NCI-H446 treated with DMSO at 0.1 percent for 48 hours (cell line): Measurements from ENCODE around the gene DNAH14.
"Not testable (repeated sequence)": the region's sequence is repeated elsewhere in the genome, so short reads cannot be mapped to it uniquely, and the experiment has no call there.

Source experiments
- DNase-seq: peaks from one replicate; lab custom pipeline; 2025; lab: John Stamatoyannopoulos, UW

Gene DNAH14

DNA sequence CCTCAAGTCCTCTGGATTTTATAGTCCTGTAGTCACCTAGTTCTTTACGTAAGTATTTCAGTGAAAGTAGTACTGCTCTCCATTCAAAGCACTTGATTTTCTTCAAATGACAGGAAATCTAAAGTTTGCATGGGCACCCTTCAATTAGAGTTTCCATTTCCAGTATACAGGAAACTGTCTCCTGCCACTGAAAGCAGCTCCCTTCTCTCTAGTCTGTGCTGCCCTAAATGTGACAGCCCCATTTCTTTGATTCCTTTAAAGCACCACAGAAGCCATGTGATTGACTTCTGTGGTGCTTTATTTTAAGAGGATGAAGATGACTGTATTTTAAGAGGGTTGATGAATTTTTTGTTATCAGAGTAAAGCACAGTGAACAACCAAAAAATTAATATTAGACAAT is 226.1 kb downstream of the DNAH14 start:
- DNase-seq: no peak

DNA sequence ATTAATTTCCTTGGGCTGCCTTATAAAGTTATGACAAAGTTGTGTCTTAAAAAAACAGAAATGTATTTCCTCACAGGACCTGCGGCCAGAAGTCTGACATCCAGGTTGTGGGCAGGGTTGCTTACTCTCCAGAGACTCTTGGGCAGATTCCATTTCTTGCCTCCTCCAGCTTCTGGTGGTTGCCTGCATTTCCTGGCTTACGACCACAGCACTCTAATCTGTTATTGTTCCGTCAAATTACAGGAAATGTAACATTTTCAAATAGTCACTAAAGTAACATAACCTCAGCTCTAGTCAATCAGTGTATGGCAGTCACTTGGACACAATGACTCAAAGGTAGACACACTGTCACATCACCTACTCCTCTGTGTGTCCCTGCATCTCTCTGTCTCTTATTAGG is 226.8 kb downstream of the DNAH14 start:
- no peak for DNase-seq

GRCh38 chr1:225158291-225158690 is 228.8 kb downstream of the DNAH14 start:
- no peak for DNase-seq

DNA sequence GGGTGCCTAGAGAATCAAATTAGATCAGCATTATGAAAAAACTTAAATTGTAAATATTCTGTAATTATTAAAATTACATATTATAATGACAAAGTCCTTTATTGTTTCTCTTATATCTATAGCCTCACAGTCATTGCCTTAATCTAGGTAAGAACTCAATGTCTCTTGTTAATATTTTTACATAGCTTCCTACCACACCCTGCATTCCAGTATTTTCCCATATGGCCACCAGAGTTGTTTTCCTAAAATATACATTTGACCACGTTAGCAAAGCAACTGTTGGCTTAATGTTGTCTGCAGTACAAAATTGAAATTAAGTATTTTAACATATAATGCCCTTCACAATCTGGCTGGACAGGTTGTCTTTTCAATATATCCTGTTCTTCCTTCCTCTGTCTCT is 230.3 kb downstream of the DNAH14 start:
- no peak for DNase-seq

- not testable (repeated sequence) for DNase-seq
These were observed 247.9 kb downstream of the DNAH14 start for GRCh38 chr1:225177409-225177808.

DNA sequence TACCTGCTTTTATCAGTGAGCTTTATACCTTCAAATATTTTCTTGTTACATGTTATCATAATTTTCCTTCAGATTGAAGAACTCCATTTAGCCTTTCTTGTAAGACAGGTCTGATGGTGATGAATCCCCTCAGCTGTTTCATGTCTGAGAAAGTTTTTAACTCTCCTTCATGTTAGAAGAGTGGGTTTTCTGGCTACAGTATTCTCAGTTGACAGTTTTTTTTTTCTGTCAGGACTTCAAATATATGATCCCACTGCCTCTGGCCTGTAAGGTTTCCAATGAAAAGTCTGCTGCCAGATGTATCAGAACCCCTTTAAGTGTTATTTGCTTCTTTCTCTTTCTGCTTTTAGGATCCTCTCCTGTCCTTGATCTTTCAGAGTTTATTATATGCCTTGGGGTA is 250.2 kb downstream of the DNAH14 start:
- DNase-seq: no peak

GRCh38 chr1:225182716-225183115 is 253.2 kb downstream of the DNAH14 start:
- no peak for DNase-seq

- DNase-seq: no peak
These were observed 261.8 kb downstream of the DNAH14 start for GRCh38 chr1:225191199-225191753.

DNA sequence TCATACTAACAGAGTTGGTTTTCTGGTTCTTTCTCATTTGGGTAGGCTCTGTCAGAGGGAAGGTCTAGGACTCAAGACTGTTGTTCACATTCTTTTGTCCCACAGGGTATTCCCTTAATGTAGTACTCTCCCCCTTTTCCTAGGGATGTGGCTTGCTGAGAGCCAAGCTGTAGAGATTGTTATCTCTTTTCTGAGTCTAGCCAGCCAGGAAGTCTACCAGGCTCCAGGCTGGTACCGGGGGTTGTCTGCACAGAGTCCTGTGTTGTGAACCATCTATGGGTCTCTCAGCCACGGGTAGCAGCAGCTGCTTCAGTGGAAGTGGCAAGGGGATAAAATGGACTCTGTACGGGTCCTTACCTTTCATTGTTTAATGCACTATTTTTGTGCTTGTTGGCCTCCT is 272.0 kb downstream of the DNAH14 start:
- no peak for DNase-seq

GRCh38 chr1:225207791-225208190 is 278.3 kb downstream of the DNAH14 start:
- no peak for DNase-seq

DNA sequence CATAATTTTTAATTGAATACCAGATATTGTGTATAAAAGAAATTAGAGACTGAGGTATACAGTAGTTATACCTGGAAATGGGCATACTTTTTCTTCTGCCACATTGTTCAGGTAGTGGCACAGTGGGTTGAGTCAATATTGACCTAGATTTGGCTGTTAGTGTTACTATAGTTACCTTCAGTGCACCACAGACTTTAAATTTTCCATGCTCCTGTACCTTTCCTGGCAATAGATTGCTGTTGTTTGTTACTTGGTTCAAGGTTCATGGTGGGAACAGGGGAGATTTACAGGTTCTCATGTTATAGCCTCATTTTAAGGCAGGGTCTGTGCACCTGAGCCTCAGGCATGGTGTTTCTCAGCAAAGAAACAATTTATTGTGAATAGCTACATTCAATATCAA is 279.7 kb downstream of the DNAH14 start:
- no peak for DNase-seq

GRCh38 chr1:225210180-225210579 is 280.7 kb downstream of the DNAH14 start:
- not testable (repeated sequence) for DNase-seq

GRCh38 chr1:225211694-225212442 is 282.4 kb downstream of the DNAH14 start:
- DNase-seq: not testable (repeated sequence)

- no peak for DNase-seq
These were observed 294.8 kb downstream of the DNAH14 start for GRCh38 chr1:225224287-225224686.

DNA sequence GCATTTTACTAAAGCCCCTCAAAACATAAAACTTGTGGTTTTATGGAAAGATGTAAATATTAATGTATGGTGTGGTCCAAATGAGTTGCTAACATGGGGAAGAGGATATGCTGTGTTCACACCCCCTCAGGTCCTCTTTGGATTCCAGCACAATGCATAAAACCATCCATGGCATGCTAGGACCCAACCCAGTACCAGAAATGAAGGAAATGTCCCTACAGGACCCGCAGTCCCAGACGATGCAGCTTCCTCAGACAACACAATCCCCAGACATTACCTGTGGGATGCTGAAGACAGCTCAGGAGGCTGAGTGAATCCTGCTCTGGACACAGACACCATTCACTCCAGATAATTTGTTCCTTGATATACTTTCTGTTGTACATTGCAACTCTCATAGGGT is 296.2 kb downstream of the DNAH14 start:
- no peak for DNase-seq

GRCh38 chr1:225228871-225229303 is 299.4 kb downstream of the DNAH14 start:
- no peak for DNase-seq

DNA sequence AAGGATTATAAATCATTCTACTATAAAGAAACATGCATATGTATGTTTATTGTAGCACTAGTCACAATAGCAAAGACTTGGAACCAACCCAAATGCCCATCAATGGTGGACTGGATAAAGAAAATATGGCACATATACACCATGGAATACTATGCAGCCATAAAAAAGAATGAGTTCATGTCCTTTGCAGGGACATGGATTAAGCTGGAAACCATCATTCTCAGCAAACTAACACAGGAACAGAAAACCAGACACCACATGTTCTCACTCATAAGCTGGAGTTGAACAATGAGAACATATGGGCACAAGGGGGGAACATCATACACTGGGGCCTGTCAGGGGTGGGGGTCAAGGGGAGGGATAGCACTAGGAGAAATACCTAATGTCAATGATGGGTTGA is 300.0 kb downstream of the DNAH14 start:
- not testable (repeated sequence) for DNase-seq

DNA sequence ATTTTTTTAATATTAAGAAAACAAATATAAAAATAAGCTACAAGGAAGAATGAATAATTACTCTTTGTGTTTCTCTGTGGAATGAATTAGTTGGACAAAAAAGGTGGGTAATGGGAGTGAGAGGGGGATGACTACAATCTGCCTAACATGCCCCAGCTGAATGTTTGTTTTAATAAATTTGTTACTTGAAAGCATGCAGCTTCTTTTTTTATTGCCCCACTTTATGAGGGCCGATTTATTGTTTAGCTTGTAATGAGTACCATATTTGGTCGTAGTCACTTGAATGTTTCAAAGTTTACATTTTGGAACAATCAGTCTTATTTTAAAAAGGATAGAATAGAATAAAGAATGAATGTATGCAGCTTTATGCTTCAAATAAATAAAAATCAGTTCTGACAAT is 301.0 kb downstream of the DNAH14 start:
- no peak for DNase-seq

DNA sequence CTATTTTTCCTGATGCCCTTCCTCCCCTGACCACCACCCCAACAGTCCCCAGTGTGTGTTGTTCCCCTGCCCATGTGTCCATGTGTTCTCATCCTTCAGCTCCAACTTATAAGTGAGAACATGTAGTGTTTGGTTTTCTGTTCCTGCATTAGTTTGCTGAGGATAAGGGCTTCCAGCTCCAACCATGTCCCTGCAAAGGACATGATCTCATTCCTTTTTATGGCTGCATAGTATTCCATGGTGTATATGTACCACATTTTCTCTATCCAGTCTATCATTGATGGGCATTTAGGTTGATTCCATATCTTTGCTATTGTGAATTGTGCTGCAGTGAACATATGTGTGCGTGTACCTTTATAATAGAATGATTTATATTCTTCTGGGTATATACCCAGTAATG is 303.5 kb downstream of the DNAH14 start:
- not testable (repeated sequence) for DNase-seq

DNA sequence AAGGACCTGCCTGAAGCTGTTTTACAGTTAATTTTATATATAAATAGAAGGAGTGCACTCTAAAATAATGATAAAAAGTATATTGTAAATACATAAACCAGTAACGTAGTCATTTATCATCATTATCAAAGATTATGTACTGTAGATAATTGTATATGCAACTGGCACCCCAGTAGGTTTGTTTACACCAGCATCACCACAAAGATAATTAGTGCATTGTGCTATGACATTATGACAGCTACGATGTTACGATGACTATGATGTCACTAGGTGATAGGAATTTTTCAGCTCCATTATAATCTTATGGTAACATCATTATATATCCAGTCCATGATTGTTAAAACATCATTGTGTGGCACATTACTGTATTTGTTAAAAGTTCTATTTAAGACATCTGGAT is 313.1 kb downstream of the DNAH14 start:
- no peak for DNase-seq

GRCh38 chr1:225250432-225250831 is 321.0 kb downstream of the DNAH14 start:
- no peak for DNase-seq

DNA sequence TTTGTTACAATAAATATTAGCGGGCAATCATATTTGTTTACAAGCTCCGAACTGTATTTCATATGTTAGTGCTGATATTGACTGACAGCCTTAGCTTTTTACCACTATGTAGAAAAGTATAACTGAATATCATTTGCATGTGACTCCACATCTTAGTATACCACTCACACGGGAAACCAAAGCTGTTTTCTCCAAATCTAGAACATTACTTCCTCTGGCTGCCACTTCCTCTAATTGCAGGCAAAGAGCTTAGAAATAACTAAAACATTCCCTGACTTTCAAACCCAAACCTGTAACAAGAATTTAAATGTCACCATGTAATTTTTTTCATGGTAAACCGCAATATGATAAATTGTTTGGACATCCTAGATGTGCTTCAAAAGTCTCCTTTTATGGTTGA is 323.7 kb downstream of the DNAH14 start:
- DNase-seq: no peak

- no peak for DNase-seq
These were observed 324.3 kb downstream of the DNAH14 start for GRCh38 chr1:225253784-225254183.

DNA sequence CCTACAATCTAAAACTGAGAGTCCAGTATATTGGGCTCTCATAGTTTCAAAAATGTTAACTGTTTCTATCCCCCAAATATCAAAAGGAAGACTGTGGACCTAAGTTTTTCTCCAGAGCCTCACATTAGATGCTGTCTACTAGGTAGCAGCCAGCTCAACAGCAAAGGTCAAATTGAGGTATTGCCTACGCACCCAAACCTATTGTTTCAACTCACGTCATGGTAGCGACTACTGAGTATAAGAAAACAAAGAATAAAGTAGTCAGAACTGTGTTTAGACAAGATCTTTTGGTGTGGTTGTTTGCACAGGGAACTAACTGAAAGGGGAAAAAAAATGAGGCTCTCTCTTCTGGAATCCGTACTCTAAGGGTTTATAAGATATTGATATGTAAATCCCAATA is 325.2 kb downstream of the DNAH14 start:
- DNase-seq: no peak
